ENCODE data around the gene UBE2E1.
"Not testable (repeated sequence)": the region's sequence is repeated elsewhere in the genome, so short reads cannot be mapped to it uniquely, and the experiment has no call there.

Gene UBE2E1

DNA sequence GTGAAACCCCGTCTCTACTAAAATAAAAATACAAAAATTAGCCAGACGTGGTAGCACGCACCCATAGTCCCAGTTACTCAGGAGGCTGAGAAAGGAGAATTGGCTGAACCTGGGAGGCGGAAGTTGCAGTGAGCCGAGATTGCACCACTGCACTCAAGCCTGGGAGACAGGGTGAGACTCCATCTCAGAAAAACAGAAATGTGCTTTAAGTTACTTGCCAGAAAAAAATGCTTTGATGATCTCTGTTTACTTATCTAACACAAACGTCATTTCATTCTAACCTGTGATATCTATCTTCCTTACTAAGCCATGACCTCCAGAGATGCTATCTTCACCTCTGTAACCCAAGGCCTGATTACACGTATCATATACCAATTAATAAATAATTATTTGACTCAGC lies 103.6 kb downstream of the UBE2E1 start:
- TF ChIP-seq POLR2A (IDR thresholded peaks at IDR 0.05; ENCODE audit: extremely low read depth, insufficient read length) (no peak), MYC (IDR thresholded peaks at IDR 0.05; ENCODE audit: low read depth, low read length) (no peak)
- TF ChIP-seq, protein P1, sequence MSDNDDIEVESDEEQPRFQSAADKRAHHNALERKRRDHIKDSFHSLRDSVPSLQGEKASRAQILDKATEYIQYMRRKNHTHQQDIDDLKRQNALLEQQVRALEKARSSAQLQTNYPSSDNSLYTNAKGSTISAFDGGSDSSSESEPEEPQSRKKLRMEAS (IDR thresholded peaks at IDR 0.05; ENCODE audit: low read depth, low read length) = no peak
- TF ChIP-seq, protein P2, sequence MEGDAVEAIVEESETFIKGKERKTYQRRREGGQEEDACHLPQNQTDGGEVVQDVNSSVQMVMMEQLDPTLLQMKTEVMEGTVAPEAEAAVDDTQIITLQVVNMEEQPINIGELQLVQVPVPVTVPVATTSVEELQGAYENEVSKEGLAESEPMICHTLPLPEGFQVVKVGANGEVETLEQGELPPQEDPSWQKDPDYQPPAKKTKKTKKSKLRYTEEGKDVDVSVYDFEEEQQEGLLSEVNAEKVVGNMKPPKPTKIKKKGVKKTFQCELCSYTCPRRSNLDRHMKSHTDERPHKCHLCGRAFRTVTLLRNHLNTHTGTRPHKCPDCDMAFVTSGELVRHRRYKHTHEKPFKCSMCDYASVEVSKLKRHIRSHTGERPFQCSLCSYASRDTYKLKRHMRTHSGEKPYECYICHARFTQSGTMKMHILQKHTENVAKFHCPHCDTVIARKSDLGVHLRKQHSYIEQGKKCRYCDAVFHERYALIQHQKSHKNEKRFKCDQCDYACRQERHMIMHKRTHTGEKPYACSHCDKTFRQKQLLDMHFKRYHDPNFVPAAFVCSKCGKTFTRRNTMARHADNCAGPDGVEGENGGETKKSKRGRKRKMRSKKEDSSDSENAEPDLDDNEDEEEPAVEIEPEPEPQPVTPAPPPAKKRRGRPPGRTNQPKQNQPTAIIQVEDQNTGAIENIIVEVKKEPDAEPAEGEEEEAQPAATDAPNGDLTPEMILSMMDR (IDR thresholded peaks at IDR 0.05; ENCODE audit: low read depth, low read length) = no peak
- DNase-seq (ENCODE audit: low read depth) = no peak
- H3K4me3 ChIP-seq (ENCODE audit: low read depth, low read length) = no peak overlapping the region

DNA sequence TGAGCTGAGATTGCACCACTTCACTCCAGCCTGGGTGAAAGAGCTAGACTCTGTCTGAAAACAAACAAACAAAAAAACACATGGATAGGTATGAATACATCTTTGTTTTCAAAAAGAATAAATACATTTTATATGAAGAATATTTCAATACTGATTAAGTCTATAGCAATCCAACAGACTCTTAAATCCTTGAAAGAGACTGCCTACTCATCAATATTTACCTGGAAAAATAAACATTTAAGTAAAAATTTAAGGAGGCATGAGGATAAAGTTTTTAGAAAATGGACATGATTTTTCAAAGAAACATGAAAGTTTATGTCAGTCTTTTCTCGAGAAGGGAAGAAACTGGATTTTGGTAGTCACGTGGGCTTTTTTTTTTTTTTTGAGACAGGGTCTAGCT lies 105.6 kb downstream of the UBE2E1 start:
- DNase-seq (ENCODE audit: low read depth) = no peak
- TF ChIP-seq, protein P2 (IDR thresholded peaks at IDR 0.05; ENCODE audit: low read depth, low read length) = no peak
- TF ChIP-seq MYC (IDR thresholded peaks at IDR 0.05; ENCODE audit: low read depth, low read length) = no peak
- TF ChIP-seq, protein P1 (IDR thresholded peaks at IDR 0.05; ENCODE audit: low read depth, low read length) = no peak
- TF ChIP-seq POLR2A (IDR thresholded peaks at IDR 0.05; ENCODE audit: extremely low read depth, insufficient read length) = no peak
- H3K4me3 ChIP-seq (ENCODE audit: low read depth, low read length) = no peak overlapping the region

DNA sequence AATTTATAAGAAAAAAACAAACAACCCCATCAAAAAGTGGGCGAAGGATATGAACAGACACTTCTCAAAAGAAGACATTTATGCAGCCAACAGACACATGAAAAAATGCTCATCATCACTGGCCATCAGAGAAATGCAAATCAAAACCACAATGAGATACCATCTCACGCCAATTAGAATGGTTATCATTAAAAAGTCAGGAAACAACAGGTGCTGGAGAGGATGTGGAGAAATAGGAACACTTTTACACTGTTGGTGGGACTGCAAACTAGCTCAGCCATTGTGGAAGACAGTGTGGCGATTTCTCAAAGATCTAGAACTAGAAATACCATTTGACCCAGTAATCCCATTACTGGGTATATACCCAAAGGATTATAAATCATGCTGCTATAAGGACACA lies 106.6 kb downstream of the UBE2E1 start:
- not testable (repeated sequence) for DNase-seq (ENCODE audit: low read depth); H3K4me3 ChIP-seq (ENCODE audit: low read depth, low read length)

DNA sequence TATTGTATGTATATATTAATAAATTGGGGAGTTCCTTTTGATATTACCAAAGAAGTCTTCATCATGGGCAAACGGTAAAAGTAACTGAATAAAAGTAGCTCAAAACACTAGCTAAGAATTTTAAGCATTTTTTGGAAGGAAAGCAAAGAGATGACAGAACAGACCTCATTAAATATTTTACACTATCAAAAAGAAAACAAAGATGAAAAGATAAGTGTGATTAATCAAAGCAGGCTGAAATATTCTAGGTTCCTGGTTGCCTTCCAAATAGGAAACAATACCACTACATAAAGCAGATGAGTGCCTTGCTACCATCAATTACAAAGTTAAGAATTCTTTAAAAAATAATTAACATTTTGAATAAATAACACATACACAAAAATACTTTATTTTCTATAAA lies 107.4 kb downstream of the UBE2E1 start:
- DNase-seq (ENCODE audit: low read depth) = no peak
- TF ChIP-seq POLR2A (IDR thresholded peaks at IDR 0.05; ENCODE audit: extremely low read depth, insufficient read length) = no peak
- no peak for TF ChIP-seq MYC (IDR thresholded peaks at IDR 0.05; ENCODE audit: low read depth, low read length)
- TF ChIP-seq, protein P1 (IDR thresholded peaks at IDR 0.05; ENCODE audit: low read depth, low read length) = no peak
- TF ChIP-seq, protein P2 (IDR thresholded peaks at IDR 0.05; ENCODE audit: low read depth, low read length) = no peak
- H3K4me3 ChIP-seq (ENCODE audit: low read depth, low read length) = no peak overlapping the region

DNA sequence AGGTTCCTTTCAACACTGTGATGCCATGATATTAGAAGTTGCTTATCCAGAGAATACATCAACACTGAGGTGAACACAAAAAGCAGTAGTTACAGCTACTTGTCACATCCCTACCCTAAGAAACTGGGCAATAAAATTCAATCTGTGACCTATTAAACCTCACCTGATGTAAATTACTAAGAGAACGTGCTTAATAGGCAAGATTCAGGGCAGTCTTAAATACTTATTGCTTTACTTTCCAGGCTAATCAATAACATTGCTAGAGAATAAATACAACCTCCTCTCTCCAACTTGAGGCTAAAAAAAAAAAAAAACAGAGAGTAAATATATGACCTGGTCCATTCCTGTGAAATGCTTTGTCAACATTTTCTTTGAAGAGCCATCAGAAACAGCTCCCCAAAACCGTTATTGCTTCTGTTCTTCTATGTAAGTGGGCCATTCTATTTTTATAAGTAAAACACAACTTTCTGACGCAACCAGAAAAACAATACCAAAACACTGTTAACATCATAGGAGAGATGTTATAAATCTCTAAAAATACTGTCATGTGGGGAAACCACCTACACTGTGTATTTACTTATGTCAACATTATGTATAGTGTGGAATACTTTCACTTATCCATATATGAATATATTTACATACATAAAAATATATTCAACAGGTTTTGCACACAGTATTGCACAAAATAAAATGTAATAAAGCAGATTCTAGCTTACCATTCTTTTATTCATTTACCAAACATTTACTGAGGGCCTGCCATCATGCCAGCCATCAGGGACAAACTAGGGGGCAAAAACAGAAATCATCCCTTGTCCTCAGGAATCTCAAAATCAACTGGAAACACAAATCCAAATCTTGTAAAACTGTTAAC lies 108.4 kb downstream of the UBE2E1 start:
- TF ChIP-seq, protein P2 (IDR thresholded peaks at IDR 0.05; ENCODE audit: low read depth, low read length) = no peak
- no peak for TF ChIP-seq MYC (IDR thresholded peaks at IDR 0.05; ENCODE audit: low read depth, low read length)
- TF ChIP-seq, protein P1 (IDR thresholded peaks at IDR 0.05; ENCODE audit: low read depth, low read length) = no peak
- TF ChIP-seq POLR2A (IDR thresholded peaks at IDR 0.05; ENCODE audit: extremely low read depth, insufficient read length) = no peak
- H3K4me3 ChIP-seq (ENCODE audit: low read depth, low read length) = no peak overlapping the region
- no peak for DNase-seq (ENCODE audit: low read depth)

DNA sequence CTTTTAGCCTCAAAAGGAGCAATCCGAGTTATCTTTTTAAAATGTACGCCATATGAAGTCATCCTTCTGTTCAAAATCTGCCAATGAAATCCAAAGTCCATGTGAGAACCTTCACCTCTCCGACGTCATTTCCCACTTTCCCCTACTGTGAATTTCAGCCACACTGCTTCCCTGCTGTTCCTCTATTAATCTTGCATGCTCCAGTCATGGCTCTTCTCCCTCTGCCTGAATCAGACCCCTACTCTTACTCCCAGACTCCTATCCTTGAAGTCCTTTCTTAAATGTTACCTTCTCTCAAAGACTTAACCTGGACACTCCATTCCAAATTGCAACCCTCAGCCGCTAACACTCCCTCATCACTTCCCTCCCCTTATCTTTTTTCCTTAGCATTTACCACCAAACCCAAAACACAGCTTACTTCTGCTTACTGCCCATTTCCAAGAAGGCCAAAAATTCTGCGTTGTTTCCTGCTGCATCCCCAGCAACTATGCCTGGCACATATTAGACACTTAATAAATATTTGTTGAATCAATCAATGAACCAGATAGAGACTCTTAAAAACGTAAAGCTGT lies 109.9 kb downstream of the UBE2E1 start:
- TF ChIP-seq, protein P1 (IDR thresholded peaks at IDR 0.05; ENCODE audit: low read depth, low read length) = no peak
- TF ChIP-seq MYC (IDR thresholded peaks at IDR 0.05; ENCODE audit: low read depth, low read length) = no peak
- TF ChIP-seq POLR2A (IDR thresholded peaks at IDR 0.05; ENCODE audit: extremely low read depth, insufficient read length) = no peak
- TF ChIP-seq, protein P2 (IDR thresholded peaks at IDR 0.05; ENCODE audit: low read depth, low read length) = no peak
- peak; percentile 37 for DNase-seq (ENCODE audit: low read depth)
- peak overlapping the region; percentile 66 for H3K4me3 ChIP-seq (ENCODE audit: low read depth, low read length)

Measured in NB4 (cell line).